ENCODE data around the gene SMOC2.

SMOC2 gene

GRCh38 chr6:168415993-168416530 lies 24.9 kb upstream of the SMOC2 start:
- DNase-seq: no peak

- no peak for DNase-seq
Observed at GRCh38 chr6:168416531-168416930, 24.5 kb upstream of the SMOC2 start.

DNA sequence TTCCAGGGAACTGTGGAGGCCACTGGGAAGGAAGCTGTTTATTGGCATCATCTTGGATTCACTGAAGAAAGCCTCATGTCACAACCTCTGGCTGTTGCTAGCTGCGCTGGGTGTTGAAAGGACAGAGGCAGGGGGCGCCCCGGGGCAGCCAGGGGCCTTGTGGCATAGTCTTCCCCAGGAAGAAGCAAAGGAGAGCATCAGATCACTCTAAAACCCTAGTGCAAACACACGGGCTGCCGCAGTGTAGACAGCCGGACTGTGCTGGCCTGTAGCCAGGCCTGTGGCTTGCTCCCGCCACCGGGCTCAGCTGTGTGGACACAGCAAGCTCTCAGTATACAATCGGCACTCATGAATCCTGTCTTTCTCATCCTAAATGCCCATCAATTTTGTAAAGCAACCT lies 23.8 kb upstream of the SMOC2 start:
- peak; percentile 34 for DNase-seq

DNA sequence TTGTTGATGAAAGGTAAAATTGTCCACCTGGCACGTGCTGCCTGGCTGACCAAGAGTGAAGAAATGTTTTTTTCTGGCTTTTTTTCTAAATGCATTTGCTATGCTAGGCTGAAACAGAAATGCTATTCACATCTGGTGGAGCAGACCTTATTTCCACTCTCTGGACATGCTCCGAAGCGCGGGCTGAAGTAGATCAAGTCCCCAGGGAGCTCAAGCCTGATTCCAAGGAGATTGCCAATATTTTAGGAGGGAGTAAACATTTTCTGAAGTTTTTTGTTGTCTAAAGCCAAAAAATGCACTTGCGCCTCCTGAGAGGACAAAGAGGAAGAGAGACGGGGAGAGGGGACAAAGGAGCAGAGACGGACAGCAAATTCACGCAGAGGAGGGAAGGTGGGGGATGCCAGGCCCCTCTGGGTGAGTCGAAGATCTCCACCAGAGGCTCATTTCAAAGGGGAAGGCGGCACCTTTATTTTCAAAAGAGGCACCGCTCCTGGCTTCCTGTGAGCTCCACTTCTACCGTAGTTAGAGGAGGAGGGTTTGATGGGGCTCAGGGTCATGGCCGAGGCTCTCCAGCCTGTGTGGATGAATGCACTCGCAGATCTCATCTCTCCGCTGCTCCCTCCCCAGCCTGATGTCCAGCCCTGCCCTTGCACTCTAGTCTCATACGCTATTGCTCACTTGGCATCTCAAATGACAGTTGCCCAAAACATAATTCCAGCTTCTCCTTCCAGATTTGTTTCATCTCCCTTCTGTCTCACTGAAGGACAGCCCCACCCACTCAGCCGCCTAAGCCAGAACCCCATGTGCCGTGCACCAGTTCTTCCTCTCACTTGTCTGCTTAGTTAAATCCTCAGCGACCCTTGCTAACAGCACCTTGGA lies 23.1 kb upstream of the SMOC2 start:
- DNase-seq: peak; percentile 52

DNA sequence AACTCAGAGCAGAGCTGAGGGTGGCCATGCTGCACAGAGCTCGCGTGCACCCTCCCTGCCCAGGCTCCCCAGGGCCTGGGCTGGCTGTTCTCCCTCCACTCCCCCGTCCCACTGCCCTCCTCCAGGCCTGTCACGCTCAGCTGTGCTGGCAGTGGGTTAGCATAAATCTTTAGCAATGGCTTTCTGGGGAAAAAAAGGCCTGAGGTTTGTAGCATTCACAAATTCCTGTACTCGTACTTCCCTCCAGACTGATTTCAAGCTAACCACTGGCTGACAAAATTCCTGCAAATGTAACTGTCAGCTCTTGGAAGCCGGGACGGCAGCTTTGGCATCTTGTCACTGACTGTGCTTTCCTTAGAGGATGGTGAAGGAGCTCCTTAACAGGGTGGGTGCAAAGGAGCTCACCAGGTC lies 22.3 kb upstream of the SMOC2 start:
- no peak for DNase-seq

- no peak for DNase-seq
Observed at GRCh38 chr6:168419569-168419968, 21.4 kb upstream of the SMOC2 start.

- no peak for DNase-seq
Observed at GRCh38 chr6:168420084-168420483, 20.9 kb upstream of the SMOC2 start.

DNA sequence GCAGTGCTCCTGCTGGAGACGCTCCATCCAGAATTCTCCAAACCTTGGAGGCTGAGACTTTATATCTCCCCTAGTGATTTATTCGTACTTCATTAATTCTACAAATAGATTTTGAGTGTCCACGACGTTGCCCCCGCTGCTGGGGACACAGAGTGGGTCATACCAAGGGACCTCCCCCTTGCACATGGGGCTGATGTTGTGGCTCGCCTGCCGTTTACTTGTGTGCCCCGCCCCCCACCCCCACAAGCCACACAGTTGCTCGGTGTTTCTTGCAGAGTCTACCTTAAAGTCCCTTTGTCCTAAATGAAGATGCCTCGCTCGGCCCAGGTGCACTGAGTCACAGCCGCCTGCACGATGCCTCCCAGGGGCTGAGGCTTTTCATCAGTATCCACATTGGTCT lies 20.3 kb upstream of the SMOC2 start:
- no peak for DNase-seq

DNA sequence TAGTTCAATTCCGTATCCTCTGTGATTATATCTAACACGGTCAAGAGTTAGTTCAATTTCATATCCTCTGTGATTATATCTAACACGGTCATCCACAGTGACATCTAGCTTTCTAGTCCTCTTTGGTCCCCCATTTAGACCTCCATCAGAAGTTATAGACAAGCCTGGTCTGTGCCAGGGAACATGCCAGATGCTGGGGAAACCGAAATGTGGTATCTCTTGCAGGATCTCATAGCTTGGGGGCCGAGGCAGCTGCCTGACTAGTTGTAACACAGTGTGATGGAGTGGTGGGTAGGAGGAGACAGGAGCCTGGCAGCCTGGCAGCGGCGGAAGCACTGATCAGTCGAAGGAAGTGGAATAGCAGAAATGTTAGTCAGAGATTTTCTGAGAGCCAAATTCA lies 13.8 kb upstream of the SMOC2 start:
- no peak for DNase-seq

DNA sequence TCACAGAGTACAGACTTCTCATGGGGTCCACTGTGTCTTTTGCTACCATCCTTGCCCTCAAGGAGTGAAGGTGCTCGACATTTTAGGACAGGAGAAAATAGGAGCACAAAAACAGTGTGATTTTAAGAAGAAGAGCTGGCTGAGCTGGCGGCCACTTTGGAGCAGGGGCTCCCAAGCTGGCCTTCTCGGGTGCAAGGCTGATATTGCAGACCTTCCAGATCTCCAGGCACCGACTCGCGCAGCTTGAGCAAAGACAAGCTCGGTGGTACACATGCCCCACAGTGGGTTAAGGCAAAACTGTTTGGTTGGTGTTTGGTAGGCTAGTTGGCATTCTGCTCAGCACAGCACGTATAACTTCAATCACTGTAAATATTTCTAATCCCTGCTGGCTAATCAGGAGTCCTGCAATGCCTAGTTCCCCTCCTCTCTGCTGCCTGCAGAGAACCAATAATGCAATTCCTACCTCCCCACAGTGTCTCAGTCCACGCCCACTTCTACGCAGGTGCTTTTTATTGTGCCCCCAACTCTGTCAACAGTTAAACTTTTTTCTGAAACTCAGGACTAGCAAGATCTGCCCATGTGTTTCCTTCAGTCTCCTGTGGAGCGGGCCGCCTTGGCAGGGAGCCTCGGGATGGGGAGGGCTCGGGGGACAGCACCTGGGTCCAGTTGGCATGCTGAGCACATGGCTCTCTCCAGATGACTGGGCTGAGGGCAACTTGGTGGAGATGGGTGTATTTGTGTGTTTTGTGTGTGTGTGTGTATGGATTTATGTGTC lies 12.7 kb upstream of the SMOC2 start:
- DNase-seq: no peak

DNA sequence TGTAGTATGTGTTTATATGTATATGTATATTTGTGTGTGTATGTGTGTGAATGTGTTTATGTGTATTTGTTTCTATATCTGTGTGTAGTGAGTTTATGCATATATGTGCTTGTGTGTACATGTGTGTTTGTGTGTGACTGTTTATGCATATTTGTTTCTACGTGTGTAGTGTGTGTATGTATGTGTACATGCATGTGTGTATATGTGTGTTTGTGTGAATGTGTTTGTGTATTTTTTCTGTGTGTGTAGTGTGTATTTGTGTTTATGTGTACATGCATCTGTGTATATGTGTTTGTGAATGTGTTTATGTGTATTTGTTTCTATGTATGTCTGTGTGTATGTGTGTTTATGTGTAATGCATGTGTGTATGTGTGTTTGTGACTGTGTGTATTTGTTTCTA lies 12.1 kb upstream of the SMOC2 start:
- DNase-seq: no peak

DNA sequence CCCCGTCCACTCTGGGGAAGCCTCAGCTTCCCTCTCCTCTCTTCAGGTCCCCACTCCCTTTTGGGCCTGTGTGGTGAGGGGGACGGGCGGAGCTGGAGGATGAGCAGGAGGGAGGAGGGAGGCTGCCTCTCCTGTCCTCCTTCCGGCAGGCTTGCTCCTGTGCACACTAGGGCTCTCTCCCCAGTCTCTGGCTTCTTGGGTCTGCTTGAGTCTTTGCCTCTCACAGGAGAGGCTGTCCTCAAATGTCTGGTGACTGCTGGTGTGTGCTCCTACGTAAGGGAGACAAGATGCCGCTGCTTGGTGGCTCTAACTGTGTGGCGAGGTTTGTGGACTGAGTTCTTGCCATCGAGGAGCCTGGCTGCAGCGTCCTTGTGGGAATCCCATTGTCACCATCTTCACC lies 8.8 kb upstream of the SMOC2 start:
- DNase-seq: no peak

DNA sequence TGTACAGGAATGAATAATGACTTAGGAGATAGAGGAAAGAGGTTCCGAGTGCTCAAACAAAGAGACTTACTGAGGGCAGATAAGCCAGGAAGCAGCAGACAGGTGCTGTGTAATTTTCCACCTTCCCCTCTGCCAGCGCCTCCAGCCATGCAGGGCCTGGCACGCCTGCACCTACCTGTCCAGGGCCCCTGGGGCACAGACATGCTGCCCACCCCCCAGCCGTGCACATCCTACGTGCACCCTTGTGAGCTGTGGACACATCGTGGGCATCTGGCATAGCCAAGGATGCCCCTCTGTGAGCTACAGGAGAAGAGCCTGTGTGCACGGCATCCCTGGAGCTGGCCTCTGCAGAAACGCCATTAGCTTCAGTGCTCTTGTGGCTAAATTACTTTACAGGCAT lies 7.1 kb upstream of the SMOC2 start:
- DNase-seq: no peak

GRCh38 chr6:168434505-168434904 lies 6.5 kb upstream of the SMOC2 start:
- DNase-seq: no peak

- DNase-seq: no peak
Observed at GRCh38 chr6:168437751-168438150, 3.2 kb upstream of the SMOC2 start.

DNA sequence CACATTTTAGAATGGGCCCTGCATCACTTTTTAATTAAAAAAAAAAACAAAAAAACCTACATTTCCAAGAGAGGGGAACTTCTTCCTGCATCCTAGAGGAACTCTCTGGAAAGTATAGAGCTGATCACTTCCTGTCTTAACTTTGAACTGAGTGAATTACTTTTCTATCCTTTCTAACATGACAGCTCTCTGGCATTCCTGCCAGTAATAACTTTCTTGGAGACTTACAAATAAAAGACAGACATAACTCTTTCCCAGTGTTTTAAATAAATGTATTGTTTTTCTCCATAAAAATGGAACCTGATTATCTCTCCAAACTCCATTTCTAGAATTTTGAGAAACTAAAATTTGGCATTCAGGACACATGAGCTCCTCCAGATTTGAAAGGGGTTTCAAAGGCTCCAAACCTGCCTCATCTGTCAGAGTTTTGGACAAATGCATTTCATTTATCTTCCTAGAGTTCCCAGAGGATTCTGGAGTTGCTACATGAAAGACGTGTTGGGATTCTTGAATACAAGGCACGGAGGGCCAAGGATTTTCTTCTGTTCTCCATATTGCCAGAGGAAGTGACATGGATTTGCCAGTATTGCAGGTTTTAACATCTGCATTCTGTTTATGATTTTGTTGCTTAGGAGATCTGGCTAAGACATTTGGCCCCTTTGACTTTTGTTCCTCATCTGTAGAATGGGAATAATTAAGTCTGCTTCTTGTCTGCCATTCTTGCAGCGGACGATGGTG lies 2.0 kb upstream of the SMOC2 start:
- no peak for DNase-seq

DNA sequence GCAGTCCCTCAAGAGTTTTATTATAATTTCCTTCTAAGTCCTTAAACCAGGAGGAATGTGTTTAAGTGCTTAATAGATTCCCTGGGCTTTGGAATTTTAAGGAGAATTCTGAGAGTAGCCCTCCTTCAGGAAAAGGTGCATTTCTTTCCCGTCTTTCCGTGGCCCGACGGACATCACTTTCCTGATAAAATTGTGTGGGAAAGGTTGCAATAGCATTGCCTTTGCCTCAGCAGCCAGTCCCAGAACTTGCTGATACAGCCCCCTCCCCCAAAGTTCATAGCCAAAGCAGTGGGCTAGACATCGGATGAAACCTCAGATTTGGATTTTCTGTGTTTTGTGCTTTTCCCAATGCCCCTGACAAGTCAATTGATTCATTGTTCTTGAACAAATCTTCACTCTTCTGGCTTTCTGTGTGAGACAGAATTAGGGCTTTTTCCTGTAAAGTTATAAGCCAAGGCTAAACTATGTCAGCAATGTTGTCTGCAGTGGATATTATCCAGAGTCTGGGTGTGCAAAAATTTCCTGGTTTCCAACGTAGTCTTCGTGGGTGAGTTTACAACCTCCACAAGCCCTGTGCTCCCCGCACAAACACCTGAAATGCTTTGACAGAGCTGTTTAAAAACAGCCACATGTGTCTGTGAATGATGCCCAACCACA lies 1.1 kb upstream of the SMOC2 start:
- peak; percentile 19 for DNase-seq

GRCh38 chr6:168441434-168442391 lies 729 bp downstream of the SMOC2 start:
- peak; percentile 63 for DNase-seq

DNA sequence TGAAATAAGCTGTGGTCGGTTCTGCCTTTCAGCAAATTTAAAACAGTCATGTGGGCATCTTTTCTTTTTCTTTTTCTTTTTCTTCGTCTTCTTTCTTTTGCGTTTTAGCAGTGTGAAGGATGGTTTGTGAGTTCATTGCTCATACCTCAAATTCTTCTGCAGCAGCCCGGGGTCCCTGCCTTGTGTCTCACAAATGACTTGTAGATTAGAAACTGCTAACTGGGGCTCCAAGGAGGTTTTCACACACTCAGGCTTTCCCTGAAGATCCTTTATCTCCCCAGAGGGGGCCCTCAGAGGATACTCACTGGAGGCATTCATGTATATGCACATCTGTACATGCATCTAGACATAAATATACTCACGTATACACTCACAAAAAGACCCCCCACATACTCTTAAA lies 1.7 kb downstream of the SMOC2 start:
- no peak for DNase-seq

GRCh38 chr6:168447282-168447681 lies 6.3 kb downstream of the SMOC2 start:
- no peak for DNase-seq

GRCh38 chr6:168447700-168448099 lies 6.7 kb downstream of the SMOC2 start:
- no peak for DNase-seq
